VCaP (cell line): ENCODE results near the gene SLCO3A1.

Experiments used
- H3K27ac ChIP-seq: fragments of 450-650 bp; 2 replicates; pipeline ENCODE4 v1.5.1; 2017
- CTCF ChIP-seq: fragments of 450-650 bp; conservative IDR thresholded peaks from 2 replicates; pipeline ENCODE4 v1.5.1; 2017; ENCODE audit warnings: mild to moderate bottlenecking, moderate library complexity

SLCO3A1 gene

GRCh38 chr15:91882858-91883586 is 29.5 kb downstream of the SLCO3A1 start:
- TF ChIP-seq CTCF = no peak
- no peak overlapping the region for H3K27ac ChIP-seq

- no peak overlapping the region for H3K27ac ChIP-seq
Observed at GRCh38 chr15:91884606-91885005, 31.1 kb downstream of the SLCO3A1 start.

GRCh38 chr15:91885054-91885453 is 31.5 kb downstream of the SLCO3A1 start:
- TF ChIP-seq CTCF = no peak

More at GRCh38 chr15:91884606-91885005, 31.1 kb downstream of the SLCO3A1 start:
- TF ChIP-seq CTCF = no peak

GRCh38 chr15:91885714-91886270 is 32.3 kb downstream of the SLCO3A1 start:
- no peak overlapping the region for H3K27ac ChIP-seq
- TF ChIP-seq CTCF = no peak; the same call in 1 of the 2 replicates

More at GRCh38 chr15:91885054-91885453, 31.5 kb downstream of the SLCO3A1 start:
- no peak overlapping the region for H3K27ac ChIP-seq

GRCh38 chr15:91886878-91887277 is 33.4 kb downstream of the SLCO3A1 start:
- no peak overlapping the region for H3K27ac ChIP-seq
- no peak for TF ChIP-seq CTCF

GRCh38 chr15:91887321-91887720 is 33.8 kb downstream of the SLCO3A1 start:
- no peak overlapping the region for H3K27ac ChIP-seq
- no peak for TF ChIP-seq CTCF

GRCh38 chr15:91887921-91888373 is 34.4 kb downstream of the SLCO3A1 start:
- H3K27ac ChIP-seq = no peak overlapping the region
- no peak for TF ChIP-seq CTCF
